Stromal cell of bone marrow (primary cell): ENCODE measurements around the gene GSS.
A peak's percentile ranks its signal among the peaks of the same experiment; 100 is the strongest.

Experiments used
- DNase-seq: peaks from one replicate; pipeline ENCODE4 v3.0.0-alpha.2; 2012; ENCODE audit warnings: low read depth

Gene GSS

DNA sequence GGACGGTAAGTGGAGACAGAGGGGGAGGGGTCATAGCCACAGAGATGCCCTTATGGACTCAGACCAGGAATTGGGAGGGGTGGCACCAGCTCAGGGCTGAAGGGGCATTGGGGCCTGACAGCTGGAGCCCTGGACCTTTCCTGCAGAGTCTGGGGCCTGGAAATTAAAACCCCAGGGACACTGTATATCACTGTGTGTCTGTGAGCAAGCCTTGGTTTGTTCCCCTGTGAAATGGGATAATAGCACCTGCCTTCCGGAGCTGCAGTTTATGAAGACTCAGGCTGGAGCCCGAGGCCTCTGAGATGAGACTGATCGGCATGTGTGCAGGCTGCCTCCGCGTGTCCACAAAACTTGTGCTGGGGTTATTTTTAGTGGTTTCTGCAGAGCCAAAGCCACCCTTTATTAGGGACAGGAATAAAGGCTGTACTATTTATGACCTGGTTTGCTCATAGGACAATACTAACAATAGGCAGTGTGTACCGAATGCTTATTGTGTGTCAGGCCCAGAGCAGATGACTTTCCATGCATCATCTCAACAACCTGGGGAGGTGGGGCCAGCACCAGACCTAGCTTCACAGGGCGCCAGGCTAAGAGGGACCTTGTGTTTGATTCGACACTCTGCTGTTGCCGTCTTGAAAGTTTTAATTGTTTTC is 22.6 kb upstream of the GSS start:
- DNase-seq = no peak

- DNase-seq = no peak
These were observed 21.9 kb upstream of the GSS start for GRCh38 chr20:34977365-34978091.

DNA sequence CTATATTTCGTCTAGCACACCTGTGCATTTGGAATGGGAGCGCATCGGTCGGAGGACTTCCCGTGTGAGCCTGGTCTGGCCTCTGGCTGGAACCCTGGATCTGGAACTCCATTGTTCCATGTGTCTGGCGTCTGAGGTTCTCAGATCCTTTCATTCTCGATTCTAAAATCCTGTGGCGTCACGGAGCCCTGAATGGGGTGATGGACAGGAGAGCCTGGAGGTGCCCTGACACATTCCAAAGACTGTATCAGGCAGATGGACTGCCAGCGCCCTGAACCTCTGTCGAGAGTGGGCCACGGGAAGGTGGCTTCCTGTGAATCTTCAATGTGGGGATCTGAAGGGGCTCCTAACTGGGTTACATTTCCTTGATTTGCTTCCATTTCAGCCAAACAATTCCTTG is 20.7 kb upstream of the GSS start:
- no peak for DNase-seq

GRCh38 chr20:34974246-34974645 is 18.6 kb upstream of the GSS start:
- no peak for DNase-seq

GRCh38 chr20:34971561-34972235 is 16.1 kb upstream of the GSS start:
- DNase-seq = no peak

GRCh38 chr20:34970846-34971560 is 15.4 kb upstream of the GSS start:
- DNase-seq = no peak

GRCh38 chr20:34970193-34970840 is 14.7 kb upstream of the GSS start:
- no peak for DNase-seq

GRCh38 chr20:34968042-34968775 is 12.6 kb upstream of the GSS start:
- DNase-seq = no peak

DNA sequence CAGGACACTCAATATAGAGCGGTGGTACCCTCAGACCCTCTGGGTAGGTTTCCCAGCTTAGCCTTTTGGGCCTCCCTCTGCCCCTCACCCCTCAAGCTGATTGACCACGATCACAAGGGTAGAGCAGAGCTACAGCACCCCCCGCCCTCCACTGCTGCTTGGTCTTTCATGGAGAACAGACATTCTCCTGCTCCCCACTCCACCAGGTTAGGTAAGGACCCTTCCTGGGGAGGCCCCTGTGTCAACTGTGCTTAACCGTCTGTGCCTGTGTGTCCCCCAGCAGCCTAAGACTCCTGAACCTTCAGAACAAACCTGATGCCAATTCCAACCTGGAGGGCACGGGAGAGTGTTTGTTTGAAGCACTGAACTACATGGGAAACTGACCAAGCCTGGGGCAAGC is 11.8 kb upstream of the GSS start:
- DNase-seq = no peak

DNA sequence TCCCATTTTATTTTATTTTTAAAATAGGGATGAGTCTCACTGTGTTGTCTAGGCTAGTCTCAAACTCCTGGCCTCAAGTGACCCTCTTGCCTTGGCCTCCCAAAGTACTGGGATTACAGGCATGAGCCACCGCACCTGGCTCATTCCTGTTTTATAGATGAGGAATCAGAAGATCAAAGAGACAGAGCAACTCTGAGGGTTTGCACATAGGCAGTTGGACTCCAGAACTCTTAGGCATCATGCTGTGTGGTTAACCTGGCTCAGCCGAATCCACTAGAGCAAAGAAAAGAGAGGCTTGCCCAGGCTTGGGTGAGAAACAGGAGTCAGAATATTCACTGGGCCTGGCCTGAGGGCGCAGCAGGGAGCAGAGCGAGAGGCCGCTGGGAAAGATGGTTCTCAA is 9.4 kb upstream of the GSS start:
- DNase-seq = no peak

DNA sequence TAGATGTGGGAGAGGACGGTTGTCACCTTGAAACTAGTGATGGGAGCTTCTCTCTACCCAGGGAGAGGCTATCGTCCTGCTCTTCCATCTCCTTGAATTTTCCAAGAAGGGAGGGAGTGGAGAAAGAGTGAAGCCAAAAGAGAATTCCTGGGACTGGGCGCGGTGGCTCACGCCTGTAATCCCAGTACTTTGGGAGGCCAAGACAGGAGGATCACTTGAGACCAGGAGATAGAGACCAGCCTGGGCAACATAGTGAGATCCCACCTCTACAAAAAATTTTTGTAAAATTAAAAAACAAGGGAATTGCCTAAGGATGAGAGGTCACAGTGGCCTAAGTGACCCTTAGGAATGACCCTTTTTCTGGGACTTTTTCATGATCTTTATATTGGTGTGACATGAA is 8.9 kb upstream of the GSS start:
- no peak for DNase-seq

- no peak for DNase-seq
These were observed 1.3 kb upstream of the GSS start for GRCh38 chr20:34956751-34957472.

DNA sequence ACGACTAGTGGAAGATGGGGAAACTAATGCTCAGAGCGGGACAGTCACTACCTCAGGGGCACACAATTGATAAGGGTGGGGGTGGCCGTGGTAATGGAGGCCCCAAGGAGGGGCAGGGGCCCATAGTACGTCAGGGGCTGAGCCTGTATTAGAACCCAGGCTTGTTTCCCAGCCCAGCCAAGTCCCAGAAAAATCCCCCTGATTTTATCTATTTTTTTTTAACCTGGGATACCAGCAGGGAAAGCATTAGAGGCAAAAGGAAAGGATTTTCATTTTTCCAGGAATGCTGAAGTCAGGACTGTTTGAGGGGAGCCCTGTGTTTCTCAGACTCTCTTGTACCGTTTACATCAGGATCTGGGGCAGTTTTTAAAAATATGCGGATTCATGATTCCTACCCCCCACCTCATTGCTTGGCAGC is 444 bp upstream of the GSS start:
- DNase-seq = no peak

DNA sequence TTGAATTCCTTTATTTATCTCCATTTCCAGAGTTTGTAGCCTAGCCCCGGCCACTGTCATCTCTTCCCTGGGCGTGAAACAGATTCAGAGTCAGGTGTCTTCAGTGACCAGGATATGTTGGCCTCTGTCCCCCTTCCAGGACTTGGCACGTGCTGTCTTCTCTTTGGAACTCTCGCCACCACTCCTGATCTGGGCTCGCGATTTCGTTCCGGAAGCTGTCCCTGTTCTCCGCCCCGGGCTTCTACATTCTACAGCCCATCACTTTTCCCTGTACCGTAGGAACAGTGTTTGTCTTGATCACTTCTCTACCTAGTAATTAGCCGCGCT is 739 bp downstream of the GSS start:
- no peak for DNase-seq

GRCh38 chr20:34953960-34954359 is 1.6 kb downstream of the GSS start:
- DNase-seq = no peak

GRCh38 chr20:34952671-34953070 is 2.9 kb downstream of the GSS start:
- DNase-seq = no peak

DNA sequence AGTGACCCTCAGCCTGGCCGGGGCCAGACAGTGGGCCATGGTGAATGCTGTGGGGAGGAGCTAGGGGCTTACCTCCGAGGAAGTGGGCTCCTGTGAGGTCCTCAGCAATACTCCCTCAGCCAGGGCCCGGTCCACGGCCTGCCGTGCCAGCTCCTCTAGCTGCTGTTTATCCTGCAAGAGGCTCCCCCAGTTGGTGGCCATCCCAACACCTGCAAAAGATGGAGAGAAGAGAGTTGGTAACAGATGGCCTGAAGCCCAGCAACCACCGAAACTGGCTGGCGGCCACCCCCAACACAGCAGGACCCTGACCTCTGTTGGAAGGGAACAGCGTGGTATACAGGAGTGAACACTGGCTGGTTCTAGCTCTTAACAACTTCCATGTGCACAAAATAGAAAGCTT is 4.0 kb downstream of the GSS start:
- DNase-seq = no peak

DNA sequence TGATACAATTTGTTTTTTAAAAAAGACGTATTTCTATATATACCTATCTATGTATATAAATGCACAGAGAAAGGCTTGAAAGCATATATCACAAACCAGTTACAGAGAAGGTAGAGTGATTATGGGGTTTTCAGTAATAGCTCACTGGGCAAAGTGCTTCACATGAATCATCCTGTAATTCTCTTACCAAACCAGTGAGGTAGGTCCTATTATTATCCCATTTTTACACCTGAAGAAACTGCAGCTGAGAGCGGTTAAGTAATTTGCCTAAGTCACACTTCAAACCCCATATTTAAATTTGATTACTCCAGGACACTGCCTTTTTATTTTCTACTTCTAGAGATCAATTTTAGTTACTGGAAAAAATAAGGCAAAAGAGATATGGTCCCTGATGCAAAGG is 4.4 kb downstream of the GSS start:
- DNase-seq = no peak

DNA sequence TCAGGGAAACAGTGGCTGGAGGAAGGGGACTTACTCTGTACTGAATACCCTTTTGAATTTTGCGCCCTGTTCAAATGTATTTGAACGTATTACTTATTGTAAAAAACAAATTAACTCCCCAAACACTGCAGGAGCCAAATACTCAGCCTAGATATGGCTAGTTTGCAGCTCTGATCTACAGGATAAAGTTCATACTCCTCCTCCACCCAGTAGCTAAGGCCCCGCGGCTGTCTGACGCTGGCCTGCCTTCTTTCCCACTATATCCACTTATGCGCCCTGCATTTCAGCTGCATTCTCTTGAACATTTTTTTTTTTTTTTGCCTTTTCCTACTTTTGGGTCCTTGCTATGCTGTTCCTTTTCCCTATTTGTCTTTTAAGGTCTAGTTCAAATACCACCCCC is 6.5 kb downstream of the GSS start:
- no peak for DNase-seq

- peak; percentile 76 for DNase-seq
These were observed 7.6 kb downstream of the GSS start for GRCh38 chr20:34948030-34948429.

DNA sequence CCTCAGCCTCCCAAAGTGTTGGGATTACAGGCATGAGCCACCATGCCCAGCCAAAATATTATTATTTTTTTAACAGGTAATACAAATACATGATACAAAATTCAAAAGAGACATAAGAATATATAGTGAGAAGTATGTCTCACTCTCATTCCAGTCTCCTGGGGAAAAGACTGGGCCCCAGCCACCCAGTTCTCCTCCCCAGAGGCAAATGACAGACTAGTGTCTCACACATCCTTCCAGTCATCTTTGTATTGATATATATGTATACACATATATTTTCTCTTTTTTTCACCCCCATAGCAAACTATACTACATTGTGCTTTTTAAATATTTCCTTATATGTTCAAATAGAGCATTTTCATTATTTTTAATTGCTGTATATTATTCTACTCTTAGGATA is 8.3 kb downstream of the GSS start:
- DNase-seq = no peak
